Neural crest cell (in vitro differentiated cells): ENCODE data around the gene CYP24A1. TPM values are rescaled to one million over a fixed set of nuclear protein-coding genes. Genes with fewer than 3 reads are reported as not detected.

Source experiments
- DNase-seq: peaks from one replicate; pipeline ENCODE4 v3.0.0; 2021; ENCODE audit warnings: low read depth, mixed read lengths, low spot score
- H3K27ac Mint-ChIP-seq: one replicate; pipeline ENCODE4 v1.8.0; 2021; ENCODE audit warnings: mild to moderate bottlenecking, mixed read lengths; ENCODE audit not compliant: unreplicated experiment
- H3K27me3 Mint-ChIP-seq: 2 replicates; pipeline ENCODE4 v1.8.0; 2021; ENCODE audit warnings: low read depth, mild to moderate bottlenecking, mixed read lengths
- H3K36me3 Mint-ChIP-seq: 2 replicates; pipeline ENCODE4 v1.8.0; 2021; ENCODE audit warnings: low read depth, mild to moderate bottlenecking, mixed read lengths
- H3K4me1 Mint-ChIP-seq: 2 replicates; pipeline ENCODE4 v1.8.0; 2021; ENCODE audit warnings: mixed read lengths
- H3K4me3 Mint-ChIP-seq: one replicate; pipeline ENCODE4 v1.8.0; 2021; ENCODE audit warnings: mild to moderate bottlenecking, mixed read lengths
- H3K9me3 Mint-ChIP-seq: 2 replicates; pipeline ENCODE4 v1.8.0; 2021; ENCODE audit warnings: mixed read lengths
- total RNA-seq: library from RNA; stranded (reverse); gene quantifications from 2 replicates; pipeline ENCODE4 v1.2.1, GENCODE V29; 2021
- TF ChIP-seq, protein P1 (sequence below): fragments of 200-600 bp; sonication (generic); conservative IDR thresholded peaks from 2 replicates; pipeline ENCODE4 v1.5.0; 2021; ENCODE audit warnings: antibody characterized with exemption, mild to moderate bottlenecking

CYP24A1 gene
- total RNA-seq, 1 donor from 2014 or later = 0.93 TPM

DNA sequence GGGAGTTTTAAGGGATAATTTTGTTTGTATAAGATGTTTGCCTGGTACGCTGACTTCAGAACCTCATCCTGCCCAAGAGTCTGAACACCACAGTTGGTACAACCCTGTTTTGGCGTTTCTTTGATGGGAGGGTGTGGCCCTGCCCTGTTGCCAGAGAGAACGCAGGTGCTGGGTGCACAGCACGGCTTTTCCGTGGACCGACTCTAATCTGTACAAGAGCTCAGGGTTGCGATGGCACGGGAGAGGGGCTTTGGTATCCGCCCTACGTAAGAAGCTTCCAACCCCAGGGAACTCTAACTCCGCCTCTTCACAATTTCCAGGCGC lies 1.3 kb downstream of the CYP24A1 start:
- no peaks in the 10 kb centered on the region for H3K9me3 Mint-ChIP-seq
- H3K4me1 Mint-ChIP-seq = peaks cover 27% of the 10 kb centered on the region
- TF ChIP-seq, protein P1, sequence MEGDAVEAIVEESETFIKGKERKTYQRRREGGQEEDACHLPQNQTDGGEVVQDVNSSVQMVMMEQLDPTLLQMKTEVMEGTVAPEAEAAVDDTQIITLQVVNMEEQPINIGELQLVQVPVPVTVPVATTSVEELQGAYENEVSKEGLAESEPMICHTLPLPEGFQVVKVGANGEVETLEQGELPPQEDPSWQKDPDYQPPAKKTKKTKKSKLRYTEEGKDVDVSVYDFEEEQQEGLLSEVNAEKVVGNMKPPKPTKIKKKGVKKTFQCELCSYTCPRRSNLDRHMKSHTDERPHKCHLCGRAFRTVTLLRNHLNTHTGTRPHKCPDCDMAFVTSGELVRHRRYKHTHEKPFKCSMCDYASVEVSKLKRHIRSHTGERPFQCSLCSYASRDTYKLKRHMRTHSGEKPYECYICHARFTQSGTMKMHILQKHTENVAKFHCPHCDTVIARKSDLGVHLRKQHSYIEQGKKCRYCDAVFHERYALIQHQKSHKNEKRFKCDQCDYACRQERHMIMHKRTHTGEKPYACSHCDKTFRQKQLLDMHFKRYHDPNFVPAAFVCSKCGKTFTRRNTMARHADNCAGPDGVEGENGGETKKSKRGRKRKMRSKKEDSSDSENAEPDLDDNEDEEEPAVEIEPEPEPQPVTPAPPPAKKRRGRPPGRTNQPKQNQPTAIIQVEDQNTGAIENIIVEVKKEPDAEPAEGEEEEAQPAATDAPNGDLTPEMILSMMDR = no peak
- no peak overlapping the region for H3K27ac Mint-ChIP-seq
- H3K36me3 Mint-ChIP-seq = no peaks in the 10 kb centered on the region
- peaks cover 97% of the 10 kb centered on the region for H3K27me3 Mint-ChIP-seq
- H3K4me3 Mint-ChIP-seq = peak overlapping the region; percentile 72
- no peak for DNase-seq

DNA sequence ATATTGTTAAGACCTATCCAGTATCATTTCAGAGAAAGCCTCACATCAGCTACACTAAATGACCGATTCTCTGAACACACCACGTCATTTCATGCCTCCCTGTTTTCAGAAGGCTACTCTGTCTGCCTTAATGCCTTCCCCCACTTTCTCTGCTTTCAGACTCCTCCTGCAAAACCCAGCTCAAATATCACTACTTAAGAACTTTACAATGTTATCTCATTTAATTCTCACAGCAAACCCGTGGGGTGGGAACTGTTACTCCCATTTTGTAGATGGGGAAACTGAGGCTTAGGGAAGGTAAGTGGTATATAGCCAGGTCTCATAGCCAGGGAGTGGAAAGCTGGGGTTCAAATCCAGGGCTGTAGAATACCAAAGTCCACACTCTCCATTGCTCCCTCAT lies 2.8 kb downstream of the CYP24A1 start:
- Mint-ChIP-seq H3K27ac (no peak overlapping the region), H3K27me3 (peaks cover 85% of the 10 kb centered on the region), H3K36me3 (no peaks in the 10 kb centered on the region), H3K4me1 (peaks cover 27% of the 10 kb centered on the region), H3K4me3 (no peak overlapping the region), H3K9me3 (no peaks in the 10 kb centered on the region)
- TF ChIP-seq, protein P1 = no peak
- DNase-seq = no peak

DNA sequence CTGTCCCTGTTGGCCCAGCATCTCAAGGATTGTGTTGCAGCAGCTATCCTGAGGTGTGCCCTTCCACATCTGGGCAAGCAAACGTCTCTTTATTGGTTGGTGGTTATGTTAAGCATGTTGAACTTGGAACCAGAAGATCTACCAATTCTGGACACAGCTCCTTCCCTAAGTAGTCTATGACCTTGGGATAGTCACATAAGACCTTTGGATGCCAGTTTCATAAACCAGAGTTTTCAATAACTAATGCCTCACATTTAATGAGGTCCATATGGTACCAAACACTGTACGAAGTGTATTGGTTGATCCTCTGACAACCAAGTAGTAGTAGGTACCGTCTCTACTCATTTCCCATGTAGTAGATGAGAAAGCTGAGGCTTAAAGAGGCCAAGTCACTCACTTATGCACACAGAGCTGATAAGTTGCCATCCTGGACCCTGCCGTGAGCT lies 3.7 kb downstream of the CYP24A1 start:
- H3K9me3 Mint-ChIP-seq = no peaks in the 10 kb centered on the region
- H3K36me3 Mint-ChIP-seq = no peaks in the 10 kb centered on the region
- no peak overlapping the region for H3K4me3 Mint-ChIP-seq
- peaks cover 27% of the 10 kb centered on the region for H3K4me1 Mint-ChIP-seq
- H3K27ac Mint-ChIP-seq = no peak overlapping the region
- no peak for DNase-seq
- TF ChIP-seq, protein P1 = no peak
- peaks cover 76% of the 10 kb centered on the region for H3K27me3 Mint-ChIP-seq

DNA sequence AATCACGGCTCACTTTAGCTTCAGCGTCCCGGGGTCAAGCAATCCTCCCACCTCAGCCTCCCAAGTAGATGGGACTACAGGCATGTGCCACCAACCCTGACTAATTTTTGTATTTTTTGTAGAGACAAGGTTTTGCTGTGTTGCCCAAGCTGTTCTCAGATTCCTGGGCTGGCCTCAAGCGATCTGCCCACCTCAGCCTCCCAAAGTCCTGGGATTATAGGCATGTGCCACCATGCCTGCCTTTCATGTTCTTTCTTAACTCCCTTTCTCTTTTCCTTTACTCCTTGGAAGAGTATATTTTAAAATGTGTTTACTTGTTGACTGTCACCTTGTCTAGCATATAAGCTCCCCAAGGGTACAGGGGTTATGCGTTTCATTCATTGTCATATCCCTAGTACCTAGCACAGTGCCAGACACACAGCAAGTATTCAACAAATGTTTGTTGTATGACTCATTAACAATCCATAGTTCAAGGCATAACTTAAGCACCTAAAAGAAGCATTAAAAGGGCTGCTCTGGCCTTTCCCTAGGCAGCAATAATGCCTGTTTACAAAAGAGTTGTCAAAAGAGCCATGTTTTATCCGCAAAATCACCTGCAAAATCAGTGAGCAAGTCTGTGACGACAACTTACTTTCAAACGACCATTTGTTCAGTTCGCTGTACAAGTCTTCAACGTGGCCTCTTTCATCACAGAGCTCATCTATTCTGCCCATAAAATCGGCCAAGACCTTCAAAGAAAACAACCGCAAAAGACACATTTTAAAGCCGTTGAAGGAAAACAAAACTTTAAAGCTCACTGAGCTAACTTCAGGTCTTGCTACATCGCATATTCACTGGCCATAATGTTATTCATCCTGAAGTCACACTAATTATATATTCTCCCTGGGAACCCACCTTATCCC lies 4.6 kb downstream of the CYP24A1 start:
- no peak for DNase-seq
- Mint-ChIP-seq H3K36me3 (no peaks in the 10 kb centered on the region), H3K4me3 (no peak overlapping the region), H3K27me3 (peaks cover 67% of the 10 kb centered on the region), H3K4me1 (peaks cover 20% of the 10 kb centered on the region), H3K9me3 (no peaks in the 10 kb centered on the region), H3K27ac (no peak overlapping the region)
- TF ChIP-seq, protein P1 = no peak

DNA sequence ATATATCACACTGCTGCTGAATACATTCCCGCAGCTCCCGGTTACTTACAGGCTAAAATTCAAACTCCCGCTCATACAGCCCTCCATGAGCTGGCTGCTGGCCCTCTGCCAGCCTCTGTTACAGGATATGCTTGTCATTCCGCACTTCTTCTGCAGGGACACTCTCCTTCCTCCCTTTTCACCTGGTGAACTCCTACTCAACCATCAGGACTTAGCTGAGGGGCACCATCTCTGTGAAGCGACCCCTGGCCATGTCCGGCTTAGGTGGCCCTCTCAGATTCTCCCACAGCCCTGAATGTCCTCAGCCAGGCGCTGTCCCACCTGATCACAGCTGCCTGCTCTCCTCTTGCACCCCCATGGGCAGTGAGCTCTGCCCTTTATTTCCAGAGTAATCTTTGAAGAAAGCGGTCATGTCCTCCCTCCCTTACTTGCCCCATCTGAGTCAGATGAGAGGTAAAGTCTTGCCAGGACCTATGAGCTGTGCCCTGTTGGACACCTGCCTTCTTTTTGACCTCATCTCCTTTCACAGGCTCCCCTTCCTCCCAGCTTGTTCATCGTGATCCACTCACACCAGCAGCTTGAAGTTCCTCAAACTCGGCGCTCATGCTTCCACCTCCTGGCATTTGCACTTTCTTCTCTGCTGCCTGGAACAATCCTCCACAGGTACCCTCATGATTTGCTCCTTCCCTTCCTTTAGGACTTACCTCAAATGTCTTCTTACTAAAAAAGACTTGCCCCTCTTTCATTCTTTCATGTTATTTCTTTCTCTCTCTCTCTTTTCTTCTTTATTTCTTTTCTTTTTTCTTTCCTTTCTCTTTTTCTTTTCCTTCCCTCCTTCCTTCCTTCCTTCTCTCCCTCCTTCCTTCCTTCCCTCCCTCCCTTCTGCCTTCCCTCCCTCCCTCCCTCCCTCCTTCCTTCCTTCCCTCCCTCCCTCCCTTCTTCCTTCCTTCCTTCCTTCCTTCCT lies 5.6 kb downstream of the CYP24A1 start:
- Mint-ChIP-seq H3K4me3 (no peak overlapping the region), H3K27me3 (peaks cover 58% of the 10 kb centered on the region), H3K9me3 (no peaks in the 10 kb centered on the region), H3K27ac (no peak overlapping the region), H3K4me1 (peaks cover 13% of the 10 kb centered on the region), H3K36me3 (no peaks in the 10 kb centered on the region)
- TF ChIP-seq, protein P1 = no peak
- no peak for DNase-seq
